ENCODE results near the gene SYT10.
"Not testable (repeated sequence)": the region's sequence is repeated elsewhere in the genome, so short reads cannot be mapped to it uniquely, and the experiment has no call there.

SYT10 gene, protein sequence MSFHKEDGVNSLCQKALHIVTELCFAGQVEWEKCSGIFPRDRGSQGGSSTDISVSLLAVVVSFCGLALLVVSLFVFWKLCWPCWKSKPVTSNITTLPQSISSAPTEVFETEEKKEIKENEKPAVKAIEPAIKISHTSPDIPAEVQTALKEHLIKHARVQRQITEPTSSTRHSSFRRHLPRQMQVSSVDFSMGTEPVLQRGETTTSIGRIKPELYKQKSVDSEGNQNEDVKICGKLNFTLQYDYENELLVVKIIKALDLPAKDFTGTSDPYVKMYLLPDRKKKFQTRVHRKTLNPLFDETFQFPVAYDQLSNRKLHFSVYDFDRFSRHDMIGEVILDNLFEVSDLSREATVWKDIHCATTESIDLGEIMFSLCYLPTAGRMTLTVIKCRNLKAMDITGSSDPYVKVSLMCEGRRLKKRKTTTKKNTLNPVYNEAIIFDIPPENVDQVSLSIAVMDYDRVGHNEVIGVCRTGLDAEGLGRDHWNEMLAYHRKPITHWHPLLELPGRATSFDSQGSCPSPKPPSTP

DNA sequence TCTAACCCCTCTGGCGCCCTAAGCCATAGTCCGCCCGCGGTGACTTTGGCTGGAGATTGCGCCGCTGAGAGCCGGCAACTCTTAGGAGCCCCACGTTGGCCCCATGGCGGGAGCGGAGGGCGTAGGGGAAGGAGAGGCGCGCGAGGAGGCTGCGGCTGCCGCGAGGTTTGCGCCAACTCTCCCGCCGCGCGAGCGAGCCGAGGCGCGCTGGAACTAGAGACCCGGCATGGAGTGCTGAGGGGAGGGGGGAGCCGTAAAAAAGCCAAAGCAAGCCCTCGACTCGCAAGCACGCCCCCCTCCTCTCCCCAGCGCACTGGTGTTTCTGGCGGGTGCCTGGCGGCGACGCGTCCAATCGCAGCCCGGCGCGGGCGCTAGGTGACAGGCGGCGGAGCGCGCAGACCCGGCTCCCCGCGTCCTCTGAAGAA is at the start of gene SYT10:
TSS of gene SYT10 (minus strand) at position 233 of the 425 bp plus-strand sequence. CDS start 297 bp downstream, outside the sequence.
- DNase-seq: no peak

DNA sequence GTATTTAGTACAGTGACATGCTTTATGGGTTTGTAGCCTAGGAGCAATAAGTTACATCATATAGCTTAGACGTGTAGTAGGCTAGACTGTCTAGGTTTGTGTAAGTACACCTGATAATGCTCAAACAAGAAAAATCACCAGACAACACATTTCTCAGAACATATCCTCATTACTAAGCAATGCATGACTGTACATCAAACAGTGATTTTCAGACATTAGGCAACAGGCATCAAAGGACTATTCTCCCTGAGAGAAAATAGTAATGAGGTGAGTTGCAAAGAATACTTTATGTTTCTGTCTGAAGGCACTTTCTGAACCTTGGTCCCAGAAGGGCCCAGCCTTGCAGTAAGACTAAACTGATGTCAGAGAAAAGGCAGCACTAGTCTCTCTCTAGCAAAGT is 48.4 kb upstream of the SYT10 start:
- DNase-seq: no peak

DNA sequence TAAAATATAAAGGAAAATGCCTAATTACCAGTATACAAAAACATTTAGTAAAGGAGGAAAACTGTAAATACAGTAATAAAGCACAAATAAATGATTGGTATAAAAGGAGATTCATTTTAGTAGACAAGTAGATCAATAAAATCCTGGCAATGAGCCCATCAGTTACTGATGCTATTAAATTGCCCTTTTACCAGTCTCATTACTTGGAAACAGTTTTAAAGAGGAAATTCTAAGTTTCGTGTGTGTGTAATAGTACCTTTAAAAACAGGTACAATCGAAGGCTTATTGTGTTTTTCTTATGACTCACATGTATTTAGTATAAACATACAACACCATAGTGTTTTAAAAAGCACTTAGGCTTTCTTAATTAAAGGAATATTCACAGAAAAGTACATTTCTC is 46.4 kb upstream of the SYT10 start:
- DNase-seq: no peak

DNA sequence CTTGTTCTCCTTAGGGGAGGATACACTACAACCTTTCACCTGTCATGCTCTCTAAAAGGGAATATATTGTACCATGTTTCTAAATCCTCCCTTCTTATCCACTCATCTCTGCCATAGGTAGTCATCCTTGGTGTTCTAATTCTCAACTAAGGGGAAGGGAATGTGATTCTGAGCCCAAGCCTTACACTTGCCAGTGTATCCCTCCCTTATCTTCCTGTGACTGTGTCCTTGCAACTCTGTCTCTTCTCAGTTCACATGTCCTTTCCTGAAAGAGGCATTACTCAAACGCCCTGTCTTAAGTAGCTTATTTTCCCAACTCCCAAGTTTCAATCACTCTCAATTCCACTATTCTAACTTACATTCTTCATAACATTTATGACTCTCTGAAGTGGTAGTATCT is 44.5 kb upstream of the SYT10 start:
- DNase-seq: no peak

DNA sequence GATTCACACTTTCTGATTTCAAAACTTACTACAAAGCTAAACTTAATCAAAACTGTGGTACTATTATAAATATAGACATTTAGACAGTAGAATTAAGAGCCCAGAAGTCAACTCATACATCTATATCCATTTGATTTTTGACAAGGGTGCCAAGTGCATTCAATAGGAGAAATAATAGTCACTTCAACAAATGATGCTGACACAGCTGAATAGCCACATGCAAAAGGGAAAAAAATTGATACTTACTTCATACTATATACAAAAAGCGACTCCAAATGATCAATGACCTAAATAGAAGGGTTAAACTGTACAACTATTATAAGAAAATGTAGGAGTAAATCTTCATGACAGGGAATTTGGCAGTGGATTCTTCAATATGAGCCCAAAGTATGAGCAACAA is 40.7 kb upstream of the SYT10 start:
- DNase-seq: no peak

DNA sequence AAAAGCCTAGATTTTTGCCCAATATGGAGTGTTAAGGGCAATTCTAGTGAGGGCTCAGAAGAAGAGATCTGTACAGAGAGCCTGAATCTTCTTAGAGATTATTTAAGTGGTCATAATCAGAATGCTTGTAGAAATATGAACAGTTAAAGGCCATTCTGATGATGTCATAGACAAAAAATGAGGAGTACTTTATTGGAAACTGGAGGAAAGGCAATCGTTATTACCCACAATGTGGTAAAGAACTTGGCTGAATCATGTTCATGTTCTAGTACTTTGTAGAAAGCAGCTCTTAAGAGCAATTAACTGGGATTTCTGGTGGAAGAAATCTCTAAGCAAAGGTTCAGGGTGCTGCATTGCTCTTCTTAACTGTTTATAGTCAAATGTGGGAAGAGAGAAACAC is 36.4 kb upstream of the SYT10 start:
- DNase-seq: no peak

DNA sequence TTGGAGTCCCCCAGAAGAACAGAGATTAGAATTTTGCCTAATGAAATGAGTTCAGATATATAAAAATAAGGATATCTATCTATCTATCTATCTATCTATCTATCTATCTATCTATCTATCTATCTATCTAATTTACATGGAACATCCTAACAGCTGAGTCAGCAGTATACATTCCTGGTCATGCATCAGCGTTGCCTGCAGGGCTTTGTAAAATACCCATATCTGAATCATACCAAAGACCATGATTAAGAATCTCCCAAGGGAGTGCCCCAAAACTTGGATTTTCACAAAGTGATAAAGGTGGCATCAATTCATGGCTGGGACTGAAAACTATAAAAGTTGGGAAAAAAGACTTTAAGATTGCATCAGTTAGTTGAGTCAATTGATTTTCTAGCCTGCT is 32.7 kb upstream of the SYT10 start:
- DNase-seq: no peak

DNA sequence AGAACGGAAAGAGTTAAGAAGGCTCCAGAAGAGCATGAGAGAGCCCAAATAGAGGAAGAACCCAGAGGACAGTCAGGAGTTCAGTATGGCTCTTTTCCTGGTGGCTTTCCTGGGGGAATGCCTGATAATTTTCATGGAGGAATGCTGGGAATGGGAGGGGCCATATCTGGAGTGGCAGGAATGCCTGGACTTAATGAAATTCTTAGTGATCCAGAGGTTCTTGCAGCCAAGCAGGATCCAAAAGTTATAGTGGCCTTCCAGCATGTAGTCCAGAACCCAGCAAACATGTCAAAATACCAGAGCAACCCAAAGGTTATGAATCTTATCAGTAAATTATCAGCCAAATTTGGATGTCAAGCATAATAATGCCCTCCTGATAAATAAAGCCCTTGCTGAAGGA is 15.5 kb upstream of the SYT10 start:
- no peak for DNase-seq

DNA sequence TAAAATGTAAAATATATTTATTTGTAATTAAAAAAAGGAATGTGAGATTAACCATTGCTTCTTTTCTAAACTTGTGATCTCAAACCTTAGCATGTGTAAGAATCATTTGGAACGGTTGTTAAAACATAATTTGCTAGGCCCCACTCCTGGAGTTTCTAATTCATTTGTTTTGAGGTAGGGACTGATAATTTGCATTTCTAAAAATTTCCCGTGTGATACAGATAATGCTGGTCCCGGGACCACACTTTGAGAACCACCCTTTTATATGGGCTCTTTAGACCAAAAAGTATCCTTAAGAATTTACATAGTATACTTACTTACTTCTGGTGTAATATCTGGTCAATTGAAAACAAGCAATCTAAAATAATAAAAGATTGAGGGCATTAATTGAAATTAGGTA is 10.9 kb upstream of the SYT10 start:
- no peak for DNase-seq

DNA sequence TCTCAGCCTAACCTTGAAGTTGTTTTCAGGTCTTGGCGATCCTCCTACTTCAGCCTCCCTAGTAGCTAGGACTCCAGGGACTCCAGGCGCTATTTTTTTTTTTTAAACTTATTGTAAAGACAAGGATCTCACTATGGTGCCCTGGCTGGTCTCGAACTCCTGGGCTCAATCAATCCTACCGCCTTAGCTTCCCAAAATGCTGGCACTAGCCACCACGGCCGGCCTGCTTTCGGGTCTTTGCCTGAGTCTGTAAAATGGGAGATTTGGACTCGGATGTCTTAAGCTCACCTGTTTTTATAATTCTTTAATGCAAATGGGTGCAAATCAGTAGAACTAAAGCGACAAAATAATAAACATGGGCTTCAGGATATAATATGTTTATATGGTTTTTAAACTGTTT is 858 bp upstream of the SYT10 start:
- no peak for DNase-seq

DNA sequence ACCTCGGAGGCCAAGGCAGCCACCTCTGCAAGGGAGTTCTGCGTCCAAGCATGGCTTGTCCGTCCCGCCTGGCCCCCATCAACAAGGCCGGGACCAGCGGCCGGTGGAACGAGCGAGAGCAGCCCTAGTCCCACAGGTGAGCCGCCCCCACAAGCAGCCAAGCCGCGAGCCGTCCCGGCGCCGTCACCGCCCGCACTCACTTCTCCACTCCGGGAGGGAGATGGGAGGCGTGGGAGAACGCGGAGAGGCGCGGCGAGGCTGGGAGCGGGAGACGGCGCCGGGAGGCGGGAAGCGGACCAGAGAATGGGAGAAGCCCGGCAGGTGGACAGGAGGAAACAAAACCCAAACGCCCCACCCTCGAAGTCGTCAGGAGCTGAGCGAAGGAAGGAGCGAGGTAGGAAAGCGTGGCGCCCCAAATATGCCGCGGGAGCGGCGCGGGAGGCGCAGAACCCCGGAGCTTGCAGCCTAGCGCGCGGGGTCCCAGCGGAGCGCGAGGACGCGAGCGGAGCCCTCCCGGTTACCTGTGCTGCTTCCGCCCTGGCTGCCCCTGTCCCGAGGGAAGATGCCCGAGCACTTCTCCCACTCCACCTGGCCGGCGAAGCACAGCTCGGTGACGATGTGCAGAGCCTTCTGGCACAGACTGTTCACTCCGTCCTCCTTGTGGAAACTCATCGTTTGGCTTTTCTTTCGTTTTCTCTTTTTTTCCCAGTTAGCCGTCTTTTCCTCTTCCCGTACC is 600 bp downstream of the SYT10 start:
- no peak for DNase-seq

DNA sequence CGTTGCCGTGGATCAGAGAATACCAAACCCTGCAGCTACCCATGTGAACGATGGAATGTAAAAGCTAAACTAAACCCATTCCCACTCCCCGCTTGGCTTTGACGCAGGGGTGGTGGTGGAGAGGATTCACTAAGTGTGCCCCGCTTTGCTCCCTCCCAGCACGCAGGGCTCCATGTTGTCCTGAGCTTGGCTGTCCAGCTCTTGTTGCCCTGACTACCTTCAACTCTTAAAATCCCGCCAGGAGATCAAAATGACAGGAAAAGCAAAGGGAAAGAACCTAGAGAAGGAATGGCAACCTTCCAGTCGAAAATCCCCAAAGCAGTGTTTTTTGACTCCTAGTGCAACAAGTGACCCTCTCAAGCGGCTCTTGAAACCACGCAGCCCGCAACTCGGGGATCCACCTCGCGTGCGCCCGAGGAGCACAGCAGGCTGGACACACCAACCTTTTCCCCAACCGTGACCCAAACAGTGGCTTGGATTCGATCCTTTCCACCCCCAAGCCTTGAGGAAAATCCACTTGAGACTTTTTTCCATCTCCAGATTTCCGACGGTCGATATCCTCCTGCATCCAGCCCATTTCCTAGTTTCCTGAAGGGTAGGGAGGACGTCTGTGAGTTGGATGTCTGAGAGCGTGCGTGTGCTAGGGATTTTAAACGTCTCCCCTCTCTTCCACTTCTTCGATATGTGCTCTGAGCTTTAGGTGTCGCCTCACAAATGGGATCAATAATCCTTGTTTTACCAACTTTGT is 1.4 kb downstream of the SYT10 start:
- no peak for DNase-seq

DNA sequence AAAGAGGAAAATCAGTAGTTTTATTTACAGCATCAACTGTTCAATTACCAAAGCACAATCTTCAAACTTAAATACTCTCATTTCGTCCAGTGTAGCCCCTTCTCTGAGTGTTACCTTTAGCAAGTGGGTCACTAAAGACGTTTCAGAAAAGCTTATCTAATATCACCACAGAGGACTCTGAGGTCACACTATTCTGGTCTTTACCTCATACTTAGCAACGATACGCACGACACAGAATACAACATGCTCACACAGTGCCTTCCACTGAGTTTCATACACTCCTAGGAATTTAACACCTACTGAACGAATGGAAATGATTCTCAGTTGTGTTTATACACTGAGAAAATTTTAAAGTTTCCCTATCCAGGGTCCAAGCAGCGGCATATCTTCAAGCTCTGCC is 2.0 kb downstream of the SYT10 start:
- DNase-seq: no peak

DNA sequence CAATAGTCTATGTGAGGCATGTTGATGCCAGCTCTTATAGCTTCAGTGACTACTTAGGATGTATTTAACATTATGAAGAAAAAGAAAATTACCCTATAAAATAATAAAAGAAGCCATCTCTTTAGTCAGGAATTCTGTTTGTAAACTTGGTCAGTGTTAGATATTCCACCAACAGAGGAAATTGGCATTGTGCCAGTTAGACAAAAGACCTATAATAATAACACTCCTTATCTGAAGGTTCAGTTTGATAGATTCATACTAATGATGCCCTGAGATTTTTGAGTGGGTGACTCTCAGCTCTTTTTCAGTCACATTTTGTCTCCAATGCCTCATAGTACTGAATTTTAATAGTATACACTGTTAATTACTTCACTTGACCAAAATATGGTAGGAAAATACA is 6.6 kb downstream of the SYT10 start:
- no peak for DNase-seq

DNA sequence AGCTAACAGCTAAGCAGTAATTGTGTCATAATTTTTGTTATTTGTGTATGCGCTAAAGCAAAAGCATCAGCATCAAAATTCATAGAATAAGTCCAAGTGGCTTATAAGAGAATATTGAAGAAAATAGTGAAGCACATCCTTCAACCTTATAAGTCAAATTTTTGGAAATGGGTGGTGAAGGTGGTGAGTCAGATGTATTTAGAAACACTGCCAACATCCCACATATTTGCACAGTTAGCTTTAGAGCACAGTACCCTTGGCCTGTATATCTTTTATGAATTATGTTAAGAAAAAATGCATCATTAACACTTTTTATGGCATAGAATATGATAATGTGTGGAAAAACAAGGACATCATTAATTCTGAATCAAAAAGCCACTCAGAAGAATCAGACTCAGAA is 8.0 kb downstream of the SYT10 start:
- no peak for DNase-seq

DNA sequence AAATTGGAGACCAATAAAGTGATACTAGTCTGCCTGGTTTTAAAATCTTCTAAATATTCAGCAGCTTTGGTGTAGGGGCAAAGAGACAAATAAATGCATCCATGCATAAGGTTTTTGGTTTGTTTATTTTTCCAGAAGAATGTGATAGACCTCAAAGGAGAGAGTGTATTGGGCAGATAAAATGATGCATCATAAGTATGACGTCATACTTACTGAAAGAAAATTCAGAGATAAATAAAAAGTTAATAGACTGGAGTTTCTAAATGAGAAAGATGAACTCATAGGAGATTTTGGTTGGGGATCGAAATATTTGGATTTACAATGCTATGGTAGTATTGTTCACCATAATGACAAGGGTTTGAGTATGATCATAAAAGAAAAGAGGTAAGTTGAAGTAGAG is 10.2 kb downstream of the SYT10 start:
- no peak for DNase-seq

DNA sequence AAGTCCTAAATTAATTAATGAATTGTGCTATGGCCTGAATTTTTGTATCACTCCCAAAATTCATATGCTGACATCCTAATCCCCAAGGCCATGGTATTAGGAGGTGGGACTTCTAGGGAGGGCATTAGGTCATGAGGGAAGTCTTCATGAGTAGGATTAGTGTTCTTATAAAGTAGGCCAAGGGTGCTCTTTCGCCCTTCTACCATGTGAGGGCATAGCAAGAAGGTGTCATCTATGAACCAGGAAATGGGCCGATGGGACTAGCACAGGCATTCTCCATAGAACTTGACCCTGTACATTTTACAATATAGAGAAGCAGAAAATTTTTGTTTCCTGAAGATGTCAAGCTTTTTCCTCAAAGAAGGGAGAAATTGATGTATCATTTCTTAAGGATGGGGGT is 12.5 kb downstream of the SYT10 start:
- no peak for DNase-seq

DNA sequence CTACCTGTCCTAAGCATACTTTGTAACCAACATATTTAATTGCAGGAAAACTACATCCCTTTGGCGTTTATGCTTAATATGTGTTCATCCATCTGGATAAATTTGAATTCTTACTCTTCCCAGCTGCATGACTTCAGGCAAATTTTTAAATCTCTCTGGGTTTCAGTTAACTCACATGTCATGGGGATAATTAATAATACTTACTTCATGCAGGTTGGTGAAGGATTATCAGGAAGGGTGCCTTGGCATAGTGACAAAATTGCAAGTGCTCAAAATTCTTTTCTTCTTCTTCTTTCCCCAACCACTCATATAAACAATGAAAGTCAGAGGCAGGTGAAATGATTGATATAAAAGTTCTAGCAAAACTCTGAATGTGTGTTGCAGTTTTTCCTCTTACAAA is 15.9 kb downstream of the SYT10 start:
- DNase-seq: no peak

DNA sequence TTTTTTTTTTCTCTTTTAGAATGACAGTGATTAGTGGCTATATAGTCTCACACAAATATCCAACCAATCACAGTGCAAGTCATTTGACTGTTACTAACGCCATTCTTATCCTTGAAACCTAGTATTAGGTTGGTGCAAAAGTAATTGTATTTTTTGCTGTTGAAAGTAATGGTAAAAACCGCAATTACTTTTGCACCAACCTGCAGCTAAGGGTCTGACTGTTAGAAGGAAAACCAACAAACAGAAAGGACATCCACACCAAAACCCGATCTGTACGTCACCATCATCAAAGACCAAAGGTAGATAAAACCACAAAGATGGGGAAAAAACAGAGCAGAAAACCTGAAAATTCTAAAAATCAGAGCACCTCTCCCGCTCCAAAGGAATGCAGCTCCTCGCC is 27.2 kb downstream of the SYT10 start:
- not testable (repeated sequence) for DNase-seq

DNA sequence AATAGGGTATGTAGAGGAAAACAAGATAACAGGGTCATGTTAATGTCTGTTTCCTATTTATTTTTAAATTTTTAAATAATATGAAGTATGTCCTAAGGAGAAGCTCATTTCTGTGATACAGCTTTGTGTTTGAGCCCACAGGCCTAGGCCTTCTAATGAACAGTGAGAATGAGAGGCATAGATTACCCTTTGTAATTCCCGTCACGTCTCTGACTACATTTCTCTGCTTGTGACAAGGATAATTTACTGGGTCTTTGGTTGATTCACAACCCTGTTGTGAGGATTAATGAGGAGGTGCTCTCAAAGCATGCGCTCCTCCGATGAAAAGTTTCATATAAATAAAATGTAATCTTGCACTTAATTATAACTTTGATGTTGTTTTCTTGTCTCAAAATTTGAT is 56.1 kb downstream of the SYT10 start:
- DNase-seq: no peak

DNA sequence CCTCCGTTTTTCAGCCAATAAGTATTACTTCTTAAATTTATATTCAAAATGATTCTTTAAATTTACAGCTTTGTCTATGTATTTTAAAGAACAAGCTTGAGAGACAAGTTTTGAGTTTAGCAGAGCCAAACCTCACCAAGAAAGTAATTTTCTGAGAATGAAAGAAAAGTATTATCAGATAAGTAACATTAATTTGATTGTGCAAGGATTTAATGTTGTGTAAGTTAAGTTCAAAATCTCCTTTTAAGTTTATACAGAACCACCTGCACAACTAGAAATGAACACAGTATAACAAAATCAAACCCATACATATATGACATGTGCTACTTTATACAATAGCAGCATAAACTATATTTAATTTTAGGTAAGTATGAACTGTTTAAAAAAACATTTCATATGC is 63.5 kb downstream of the SYT10 start:
- no peak for DNase-seq

DNA sequence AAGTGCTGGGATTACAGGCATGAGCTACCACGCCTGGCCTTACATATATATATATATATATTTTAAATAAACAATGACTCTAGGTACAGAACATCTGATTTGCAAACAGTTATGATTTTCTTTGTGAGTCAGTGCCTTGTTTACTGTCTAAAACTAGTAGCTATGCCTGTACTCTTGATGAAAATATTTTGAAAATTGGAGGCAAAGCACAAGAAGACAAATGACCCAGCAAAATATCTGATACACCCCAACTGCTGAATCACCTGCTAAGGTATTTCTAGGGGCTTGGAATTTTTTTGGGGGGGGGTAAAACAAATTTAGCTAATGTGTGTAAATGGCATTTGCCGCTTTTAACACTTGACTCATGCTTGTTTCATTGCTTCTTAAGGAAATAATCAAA is 69.3 kb downstream of the SYT10 start:
- DNase-seq: no peak

DNA sequence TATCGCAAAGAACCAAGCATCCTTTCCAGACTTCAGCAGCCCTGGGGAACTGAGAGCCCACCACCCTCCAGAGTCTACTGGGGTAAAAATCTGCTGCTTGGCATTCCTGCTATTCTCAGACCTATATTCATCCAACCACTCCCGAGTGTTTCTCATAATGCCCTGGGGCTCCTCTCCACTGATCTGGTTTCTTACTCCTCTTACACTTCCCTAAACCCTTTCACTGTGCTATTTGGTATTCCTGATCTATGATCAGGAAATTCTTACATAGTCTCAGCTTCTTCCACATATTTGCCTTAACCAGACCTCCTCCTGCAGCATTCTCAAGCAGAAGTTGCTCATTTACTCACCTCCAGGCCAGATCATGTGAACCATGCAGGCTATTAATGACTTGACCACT is 82.4 kb downstream of the SYT10 start:
- DNase-seq: no peak

DNA sequence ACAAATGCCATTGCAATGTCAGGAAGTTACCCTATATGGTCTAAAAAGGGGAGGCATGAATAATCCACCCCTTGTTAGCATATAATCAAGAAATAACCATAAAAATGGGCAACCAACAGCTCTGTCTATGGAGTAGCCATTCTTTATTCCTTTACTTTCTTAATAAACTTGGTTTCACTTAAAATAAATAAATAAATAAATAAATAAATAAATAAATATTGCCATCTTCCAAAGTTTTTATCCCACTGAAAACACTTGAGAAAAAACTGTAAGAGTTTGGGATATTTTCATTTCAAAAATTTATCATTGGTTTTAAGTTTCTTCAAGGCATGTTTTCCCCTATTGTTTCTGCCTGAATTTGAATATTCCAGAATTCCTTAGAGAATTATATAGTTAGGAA is 89.8 kb downstream of the SYT10 start:
- no peak for DNase-seq
